Measurements from ENCODE around the gene MAP1B. TPM values are rescaled to one million over a fixed set of nuclear protein-coding genes. Genes with fewer than 3 reads are reported as not detected.
"Not testable (repeated sequence)": the region's sequence is repeated elsewhere in the genome, so short reads cannot be mapped to it uniquely, and the experiment has no call there.

Gene MAP1B
- 100 to 1,000 TPM in 1 of 12 donors, 10 to 100 TPM in 11; 23.7 to 125 (median 36.7) TPM for polyA plus RNA-seq (ENCODE audit: insufficient read length in 12 of 12)
- long read RNA-seq, donor 1, partial matches to known transcripts, result 20 of 21 reads
- long read RNA-seq, donor 1, other reads (novel, unspliced or antisense), result 0 of 21 reads
- long read RNA-seq, donor 2, partial matches to known transcripts, result 48 of 48 reads
- long read RNA-seq, donor 2, other reads (novel, unspliced or antisense), result 0 of 48 reads
- long read RNA-seq, donor 3, partial matches to known transcripts, result 9 of 9 reads
- long read RNA-seq, donor 3, other reads (novel, unspliced or antisense), result 0 of 9 reads
- long read RNA-seq, donor 4, partial matches to known transcripts, result 5 of 5 reads
- long read RNA-seq, donor 4, other reads (novel, unspliced or antisense), result 0 of 5 reads
- long read RNA-seq, donor 5, result 0 reads
- long read RNA-seq, donor 6, partial matches to known transcripts, result 7 of 7 reads
- long read RNA-seq, donor 6, other reads (novel, unspliced or antisense), result 0 of 7 reads
- long read RNA-seq, donor 7, partial matches to known transcripts, result 14 of 14 reads
- long read RNA-seq, donor 7, other reads (novel, unspliced or antisense), result 0 of 14 reads
- long read RNA-seq, donor 8, partial matches to known transcripts, result 8 of 8 reads
- long read RNA-seq, donor 8, other reads (novel, unspliced or antisense), result 0 of 8 reads
- long read RNA-seq, donor 9, result 0 reads
- long read RNA-seq, donor 10, result 0 reads
- long read RNA-seq, donor 11, partial matches to known transcripts, result 104 of 104 reads
- long read RNA-seq, donor 11, other reads (novel, unspliced or antisense), result 0 of 104 reads

DNA sequence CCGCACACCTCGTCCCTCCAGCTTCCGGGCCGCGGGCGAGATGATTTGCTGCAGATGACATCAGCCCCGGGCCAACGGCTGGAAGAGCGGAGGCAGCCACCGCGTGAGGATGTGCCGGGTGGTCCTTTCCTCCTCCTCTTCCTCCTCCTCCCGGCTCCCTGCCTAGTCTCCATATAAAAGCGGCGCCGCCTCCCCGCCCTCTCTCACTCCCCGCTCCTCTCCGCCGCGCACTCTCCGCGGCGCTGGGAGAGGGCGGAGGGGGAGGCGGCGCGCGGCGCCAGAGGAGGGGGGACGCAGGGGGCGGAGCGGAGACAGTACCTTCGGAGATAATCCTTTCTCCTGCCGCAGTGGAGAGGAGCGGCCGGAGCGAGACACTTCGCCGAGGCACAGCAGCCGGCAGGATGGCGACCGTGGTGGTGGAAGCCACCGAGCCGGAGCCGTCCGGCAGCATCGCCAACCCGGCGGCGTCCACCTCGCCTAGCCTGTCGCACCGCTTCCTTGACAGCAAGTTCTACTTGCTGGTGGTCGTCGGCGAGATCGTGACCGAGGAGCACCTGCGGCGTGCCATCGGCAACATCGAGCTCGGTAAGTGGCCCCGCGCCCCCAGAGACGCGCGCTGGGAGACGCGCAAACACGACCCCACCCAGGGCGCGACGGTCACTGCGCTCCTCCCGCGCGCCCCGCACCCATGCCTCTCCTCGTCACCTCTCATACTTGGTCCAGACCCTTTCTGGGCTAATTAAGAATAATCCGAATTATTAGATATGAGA, at the start of gene MAP1B:
TSS of gene MAP1B (plus strand) at position 345 of the 770 bp plus-strand sequence. CDS start at position 402, 57 bp downstream.
- DNase-seq, result peak; percentile 83

DNA sequence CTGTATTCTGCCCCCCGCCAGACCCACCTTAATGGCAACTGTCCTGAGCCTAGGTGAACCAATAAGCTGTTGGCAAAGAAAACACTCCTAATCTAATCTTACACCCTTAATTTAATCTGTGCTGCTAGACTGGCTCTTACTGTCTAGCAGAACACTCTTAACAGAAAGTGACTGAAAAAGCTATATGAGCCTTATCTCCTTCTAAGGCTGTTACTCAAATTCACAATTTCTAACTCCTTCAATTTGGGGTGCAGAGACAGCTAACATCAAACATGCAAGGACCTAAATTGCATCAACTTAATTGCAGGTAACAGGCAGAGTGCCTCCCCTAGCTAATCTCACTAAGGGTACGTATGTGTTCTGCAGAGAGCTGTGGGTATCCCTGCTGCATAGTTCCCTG, 49.5 kb upstream of the MAP1B start:
- DNase-seq, result no peak

DNA sequence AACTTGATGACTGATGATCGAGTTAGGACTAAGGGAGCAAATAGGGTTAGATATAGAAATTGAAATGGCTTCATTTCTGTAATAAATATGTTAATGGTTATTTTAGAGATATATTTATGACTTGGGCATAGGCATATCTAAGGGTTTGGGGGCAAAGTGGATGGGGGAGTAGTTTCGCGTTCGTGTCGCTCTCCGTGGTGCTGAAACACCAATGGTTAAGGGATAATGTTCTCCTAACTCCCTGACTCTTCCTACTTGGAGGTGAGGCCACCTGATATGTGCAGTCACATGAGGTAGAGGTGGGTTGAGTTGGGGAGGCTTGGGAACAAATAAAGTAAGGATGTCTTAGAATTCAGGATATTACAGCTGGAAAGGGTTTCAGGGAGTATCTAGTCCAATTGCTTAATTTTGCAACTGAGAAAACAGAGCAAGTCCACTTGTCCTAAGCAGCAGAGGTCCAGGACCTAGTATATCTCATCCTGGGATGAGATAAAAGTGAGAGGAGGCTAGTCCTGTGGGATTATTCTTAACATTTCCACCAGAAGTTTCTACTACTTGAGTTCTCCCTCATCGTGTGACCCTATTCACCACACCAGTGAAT, 44.0 kb upstream of the MAP1B start:
- DNase-seq, result peak; percentile 16

DNA sequence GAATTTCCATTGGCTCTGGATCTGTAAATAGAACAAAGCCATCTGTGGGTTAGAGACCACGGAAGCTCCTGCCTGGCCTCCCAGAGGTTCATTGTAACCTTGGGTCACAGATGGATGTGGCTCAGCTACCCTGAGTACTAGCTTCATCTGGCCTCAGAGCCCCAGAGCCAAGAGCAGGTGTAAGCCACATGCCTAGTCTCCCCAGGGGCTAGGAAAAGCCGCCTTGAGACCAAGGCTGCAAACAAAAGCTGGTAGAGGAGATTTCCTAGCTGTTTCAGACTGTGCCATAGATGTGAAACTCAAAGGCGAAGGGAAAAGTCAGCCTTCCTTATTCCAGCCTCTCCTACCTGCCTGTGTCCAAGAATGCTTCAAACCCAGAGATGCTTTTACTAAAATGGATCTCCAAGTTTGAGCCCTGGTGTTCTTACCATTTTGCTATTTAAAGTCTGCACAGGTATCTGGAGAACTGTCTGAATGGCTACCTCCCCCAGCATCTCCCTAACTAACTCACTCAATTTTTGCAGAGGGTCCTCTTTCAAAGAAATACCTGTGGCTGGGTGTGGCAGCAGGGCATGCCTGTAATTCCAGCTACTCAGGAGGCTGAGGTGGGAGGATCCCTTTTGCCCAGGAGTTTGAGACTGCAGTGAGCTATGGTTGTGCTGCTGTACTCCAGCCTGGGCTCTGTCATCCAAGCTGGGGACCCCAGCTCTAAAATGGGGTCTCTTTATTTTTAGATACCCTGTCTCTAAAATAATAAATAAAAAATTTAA, 42.3 kb upstream of the MAP1B start:
- DNase-seq, result no peak

DNA sequence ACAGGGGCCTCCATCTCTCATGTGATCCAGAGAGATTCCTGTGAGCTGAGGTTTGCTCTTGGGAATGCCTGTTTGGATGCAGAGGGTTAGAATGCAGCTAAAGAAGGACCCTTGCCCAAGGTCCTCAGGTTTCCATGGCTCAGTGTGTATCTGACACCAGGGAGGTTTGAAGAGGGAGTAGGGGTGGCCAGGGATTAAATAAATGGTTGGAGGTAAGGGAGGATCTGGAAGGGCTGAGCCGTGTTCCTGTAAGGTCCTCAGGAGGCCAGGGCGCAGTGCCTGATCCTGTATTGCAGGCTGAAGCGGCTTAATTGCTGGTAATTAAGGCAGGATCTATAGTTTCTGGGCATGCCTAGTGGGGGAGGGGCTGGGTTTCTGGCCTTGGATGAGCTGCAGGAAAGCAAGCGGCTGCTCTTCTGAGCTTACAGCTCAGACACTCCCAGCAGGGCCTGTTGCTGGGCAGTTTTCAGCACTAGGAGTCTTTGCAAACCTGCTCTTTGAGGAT, 41.5 kb upstream of the MAP1B start:
- DNase-seq, result no peak

DNA sequence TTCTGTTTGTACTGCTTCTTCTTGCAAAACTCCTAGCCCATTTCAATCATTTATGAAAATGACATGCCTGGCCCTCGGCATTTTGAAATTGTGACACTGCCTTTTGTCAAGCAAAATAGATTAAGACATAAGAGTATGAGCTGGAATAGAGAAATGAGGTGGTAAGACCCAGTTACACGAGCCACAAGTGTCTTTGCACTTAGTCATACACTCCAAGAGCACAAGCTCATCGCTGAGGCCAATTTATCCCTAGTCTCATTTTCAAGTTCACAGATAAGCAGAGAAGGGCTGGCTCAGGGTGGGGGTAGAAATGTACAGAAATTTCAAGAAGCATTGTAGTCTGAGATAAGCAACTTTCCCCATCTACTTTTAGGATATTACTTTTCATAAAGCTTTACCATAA, 40.6 kb upstream of the MAP1B start:
- no peak for DNase-seq

DNA sequence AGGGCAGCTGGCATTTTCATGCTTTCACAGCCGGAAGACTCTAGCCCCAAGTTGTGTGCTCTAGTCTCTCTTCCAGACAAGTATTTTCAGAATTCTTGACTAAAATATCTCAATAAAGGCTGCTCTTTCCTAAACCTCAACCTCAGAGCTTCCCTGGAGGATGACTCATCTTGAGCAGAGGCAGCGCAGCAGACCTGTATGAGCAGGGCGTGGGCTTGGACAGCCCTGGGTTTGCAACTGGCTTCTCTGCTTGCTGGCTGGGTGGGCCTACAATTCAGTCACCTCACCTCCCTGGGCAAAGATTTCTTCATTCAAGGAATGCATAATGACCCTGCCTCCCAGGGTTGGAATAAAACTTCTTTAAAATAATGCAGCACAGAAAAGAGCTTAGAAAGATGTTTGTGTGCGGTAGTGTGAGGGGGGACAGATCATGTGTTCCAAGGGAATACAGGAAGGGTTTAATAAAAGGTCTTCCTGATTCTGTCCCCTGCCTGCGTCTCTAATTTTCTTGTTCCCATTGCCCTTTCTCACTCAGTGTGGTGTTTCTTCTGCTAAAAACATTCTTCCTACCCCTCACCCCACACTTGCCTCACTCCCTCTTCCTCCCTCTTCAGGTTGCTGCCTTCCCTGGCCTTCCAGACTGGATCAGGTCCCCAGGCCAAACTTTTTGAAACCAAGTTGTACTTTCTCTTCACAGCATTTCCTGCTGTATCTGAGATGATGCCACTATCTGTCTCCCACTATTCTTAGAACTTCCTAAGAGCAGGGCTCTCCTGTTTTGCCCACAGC, 39.4 kb upstream of the MAP1B start:
- DNase-seq, result no peak

DNA sequence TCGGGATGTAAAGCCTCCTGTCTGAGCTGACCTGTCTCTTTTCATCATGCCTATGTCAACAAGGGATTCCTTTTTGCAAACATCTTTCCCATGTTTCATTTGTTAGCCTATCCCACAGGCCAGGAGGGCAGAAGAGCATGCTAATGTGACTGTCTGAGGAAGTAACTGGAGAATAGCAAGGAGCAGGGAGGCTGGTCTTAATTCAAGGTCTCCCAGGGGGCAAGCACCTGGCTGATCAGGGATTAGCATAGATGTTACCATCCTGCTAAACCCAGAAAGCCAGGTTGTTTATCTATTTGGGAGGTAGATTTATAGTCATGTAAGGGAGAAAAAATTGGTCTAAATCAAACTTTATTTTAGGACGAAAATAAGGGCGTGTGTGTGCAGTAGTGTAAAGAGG, 36.7 kb upstream of the MAP1B start:
- DNase-seq, result no peak

DNA sequence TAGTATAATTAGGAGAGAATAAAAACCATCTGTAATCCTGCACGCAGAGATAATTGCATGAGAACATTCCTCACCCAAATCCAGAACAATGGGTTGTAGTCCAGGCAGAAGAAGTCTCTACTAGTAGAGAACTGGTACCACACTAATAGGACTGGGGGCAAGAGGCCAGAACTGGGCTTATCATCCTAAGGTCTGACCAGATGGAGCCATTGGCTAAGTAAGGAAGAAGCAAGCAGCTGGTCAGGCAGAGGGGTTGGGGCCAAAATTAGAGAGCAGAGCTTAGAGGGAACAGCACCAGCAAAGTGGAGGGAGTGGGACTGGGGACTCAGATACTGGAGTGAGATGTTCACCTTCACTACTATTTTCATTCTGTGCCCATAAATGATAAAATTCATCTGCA, 35.4 kb upstream of the MAP1B start:
- no peak for DNase-seq

DNA sequence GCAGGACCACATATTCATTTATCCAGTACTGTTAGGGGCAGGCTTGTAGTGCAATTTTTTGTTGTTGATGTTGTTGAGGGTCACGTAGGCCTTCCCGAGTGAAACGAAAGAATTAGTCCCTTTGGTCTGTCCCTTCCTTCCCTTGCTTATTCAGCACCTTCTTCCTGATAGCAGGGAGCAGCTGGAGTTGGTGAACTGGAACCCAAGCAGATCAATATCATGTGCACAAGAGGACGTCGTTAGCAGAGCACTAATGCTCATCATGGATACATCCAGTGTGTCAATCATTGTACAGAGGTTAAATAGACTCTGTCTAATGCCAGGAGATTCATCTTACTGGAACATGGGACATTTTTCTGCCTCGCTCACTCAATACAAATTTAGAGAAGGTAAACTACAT, 33.0 kb upstream of the MAP1B start:
- no peak for DNase-seq

DNA sequence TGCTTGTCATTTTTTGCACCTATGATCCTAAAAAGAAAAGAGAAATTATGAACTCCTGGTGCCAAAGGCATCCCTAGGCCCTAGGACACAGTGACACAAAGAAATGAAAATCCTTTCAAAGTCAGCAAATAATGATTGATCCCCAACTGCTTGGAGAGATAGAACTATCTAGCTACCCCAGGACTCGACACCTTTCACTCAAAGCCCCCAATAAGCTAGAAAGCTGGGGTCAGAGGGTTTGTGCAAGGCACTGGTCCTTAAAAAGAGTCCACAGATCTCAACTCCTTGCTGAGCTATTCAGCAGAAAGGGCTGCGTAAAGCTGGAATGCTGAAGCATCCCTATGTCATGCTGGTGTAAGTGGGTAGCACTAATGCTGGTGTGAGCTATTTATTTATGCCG, 31.8 kb upstream of the MAP1B start:
- DNase-seq, result no peak

DNA sequence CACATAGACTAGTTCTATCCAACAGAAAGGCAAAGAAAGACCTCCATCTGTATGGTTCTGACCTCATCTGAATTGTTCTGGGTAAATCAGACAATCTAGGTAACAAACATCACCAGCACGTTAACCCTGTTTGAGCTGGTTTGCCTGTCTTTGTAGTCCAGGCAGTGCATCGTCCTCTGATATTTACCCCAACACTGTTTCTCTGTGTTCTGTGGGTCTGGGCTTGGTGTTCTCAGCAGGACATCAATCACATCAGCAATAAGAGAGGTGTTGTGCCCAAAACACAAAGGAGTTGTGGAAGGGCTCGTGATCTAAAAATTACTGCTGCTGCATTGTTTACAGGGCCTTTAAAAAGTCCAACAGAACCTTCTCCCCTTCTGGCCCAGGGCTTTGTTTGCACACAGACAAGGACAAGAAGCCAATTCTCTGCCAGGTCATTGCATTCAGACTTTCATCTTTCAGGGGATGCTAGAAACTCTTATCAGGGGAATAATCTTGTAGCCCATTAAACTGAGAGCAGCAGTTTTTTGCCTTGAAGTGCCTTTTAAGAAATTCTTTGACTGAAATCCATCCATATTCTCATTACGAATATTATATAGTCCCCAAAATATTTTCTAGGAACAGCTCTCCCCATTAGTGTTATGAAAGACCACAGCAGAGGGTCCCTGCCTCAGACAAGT, 30.5 kb upstream of the MAP1B start:
- DNase-seq, result no peak

DNA sequence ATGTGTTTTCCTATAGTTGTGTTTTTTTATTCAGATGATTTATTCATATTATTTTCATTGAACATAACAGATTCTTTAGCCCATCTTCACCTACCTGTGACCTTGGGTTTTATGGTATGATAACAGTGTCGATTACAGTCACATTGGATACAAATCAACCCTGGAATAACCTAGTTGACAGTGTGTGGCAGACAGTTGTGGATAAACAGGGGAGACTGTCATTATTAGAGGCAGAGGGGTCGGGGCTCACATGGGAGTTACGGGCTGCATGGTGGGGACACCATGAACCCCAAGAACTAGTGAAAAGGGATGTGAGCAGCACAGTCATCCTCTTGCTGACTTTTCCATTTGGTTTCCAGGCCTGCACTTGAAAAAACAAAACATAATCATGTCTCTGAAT, 29.9 kb upstream of the MAP1B start:
- DNase-seq, result no peak

DNA sequence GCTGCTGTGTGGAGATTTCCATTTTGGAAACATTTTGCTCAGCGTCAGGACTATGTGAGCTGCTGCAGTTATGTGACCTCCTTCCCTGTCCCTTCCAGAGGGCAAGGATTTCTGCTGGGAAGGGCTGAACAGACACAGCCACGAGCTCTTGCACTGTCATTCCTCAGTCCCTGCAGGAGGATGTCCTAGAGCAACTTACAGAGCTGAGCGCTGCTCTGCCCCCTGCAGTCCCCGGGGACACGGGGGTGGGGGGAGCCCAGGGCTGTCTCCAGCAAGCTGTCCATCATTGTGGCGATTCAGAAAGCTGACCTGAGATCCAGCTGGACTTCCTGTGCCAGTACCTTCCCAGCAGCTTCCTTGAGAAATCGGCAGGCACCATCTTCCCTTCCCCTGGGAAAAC, 28.0 kb upstream of the MAP1B start:
- no peak for DNase-seq

DNA sequence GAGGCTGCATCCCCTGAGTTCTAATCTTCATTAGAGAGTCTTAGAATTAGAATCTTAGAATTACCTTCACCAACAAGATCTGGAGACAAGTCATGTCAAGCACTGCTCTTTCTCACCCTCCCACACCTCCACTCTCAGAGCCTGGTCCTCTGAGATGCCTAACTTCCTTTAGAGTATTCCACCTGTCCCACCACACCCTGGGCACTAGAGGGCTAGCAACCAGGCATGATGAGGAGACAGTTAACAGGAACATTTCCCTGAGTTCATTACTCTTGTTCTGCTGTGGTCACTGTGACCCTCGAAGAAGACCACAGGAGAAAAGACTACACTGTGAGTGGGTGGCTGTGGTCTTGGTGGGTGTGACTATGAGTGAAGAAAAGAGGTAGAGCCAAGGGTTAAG, 25.2 kb upstream of the MAP1B start:
- DNase-seq, result no peak

DNA sequence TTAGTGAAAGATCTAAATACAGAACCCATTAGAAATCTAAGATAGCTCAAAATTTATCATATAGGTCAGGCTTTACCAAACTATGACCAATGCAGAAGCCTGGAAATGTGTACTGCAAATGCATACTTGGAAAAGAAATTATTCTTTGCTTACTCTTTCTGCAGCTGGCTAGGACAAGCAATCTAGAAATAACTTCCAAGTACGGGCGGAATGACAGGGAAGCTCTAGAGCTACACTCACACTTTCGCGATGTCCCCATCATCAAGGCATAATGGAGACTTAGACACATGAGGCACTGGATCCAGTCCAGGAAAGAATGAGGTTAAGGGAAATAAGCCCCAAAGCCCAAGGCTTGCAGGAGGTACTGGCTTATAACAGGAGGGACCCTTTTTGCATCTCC, 22.4 kb upstream of the MAP1B start:
- peak; percentile 25 for DNase-seq

DNA sequence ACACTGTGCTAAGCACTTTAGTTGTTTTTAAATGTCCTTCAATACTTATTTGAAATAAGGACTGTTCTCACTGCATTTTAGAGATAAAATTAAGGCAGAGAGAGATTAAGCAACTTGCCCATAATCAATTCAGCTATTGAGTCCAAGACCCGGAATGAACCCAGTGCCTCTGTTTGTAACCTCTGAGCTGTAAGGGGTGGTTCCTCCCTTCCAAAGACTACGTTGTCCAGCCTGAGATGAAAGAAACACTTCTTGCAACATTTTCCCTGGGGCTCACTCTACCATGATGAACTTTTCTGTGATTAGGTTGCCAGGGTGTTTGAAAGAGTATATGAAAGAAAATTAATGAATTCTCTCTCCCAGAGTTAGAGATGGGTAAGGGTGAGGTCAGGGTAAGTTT, 22.0 kb upstream of the MAP1B start:
- no peak for DNase-seq

DNA sequence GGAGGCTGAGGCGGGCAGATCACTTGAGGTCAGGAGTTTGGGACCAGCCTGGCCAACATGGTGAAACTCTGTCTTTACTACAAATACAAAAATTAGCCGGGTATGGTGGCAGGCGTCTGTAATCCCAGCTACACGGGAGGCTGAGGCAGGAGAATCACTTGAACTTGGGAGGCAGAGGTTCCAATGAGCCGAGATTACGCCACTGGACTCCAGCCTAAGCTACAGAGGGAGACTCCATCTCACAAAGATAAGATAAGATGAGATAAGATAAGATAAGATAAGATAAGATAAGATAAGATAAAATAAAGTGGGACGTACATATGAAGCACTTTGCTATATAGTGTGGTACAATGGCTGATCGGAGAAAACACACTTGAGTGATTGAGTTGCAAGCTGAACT, 17.6 kb upstream of the MAP1B start:
- not testable (repeated sequence) for DNase-seq

DNA sequence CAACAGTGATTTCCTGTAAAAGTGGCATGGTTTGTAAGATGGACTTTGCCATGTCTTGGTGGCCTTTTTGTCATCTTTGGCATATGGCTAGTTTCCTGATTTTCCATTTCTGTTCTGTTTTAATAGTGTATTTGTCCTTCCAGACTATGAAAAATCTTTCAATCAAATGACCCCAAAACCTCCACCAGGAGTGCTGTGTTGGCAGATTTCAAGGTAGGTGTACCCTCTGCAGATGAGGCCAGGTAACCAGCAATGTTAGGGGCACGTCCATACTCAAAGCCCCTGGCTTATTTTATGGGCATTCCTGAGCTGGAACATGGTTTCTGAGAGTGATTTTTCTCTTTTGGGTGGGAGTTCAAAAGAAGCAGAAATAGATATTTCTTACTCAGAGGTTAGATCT, 15.2 kb upstream of the MAP1B start:
- DNase-seq, result no peak

DNA sequence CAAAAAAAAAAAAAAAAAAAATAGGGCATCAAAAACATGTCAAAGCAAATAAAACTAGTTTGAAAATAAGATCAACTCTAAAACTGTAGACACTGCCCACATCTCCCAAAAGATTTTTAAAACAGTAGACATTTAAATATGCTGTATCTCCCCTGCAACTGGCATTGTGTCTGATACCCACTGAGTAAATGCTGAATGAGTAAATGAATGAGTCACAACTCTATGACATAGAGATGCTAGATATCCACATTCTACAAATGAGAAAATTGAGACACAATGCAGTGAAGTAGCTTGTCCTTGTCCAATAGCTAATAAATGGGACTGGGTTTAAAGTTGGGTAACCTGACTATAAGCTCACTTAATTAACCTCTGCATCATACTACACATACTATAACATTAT, 14.1 kb upstream of the MAP1B start:
- no peak for DNase-seq
